Caco-2 (cell line): ENCODE measurements around the gene HUWE1. TPM values are rescaled to one million over a fixed set of nuclear protein-coding genes. Genes with fewer than 3 reads are reported as not detected.

Source experiments
- BruUV-seq: library from RNA; stranded (reverse); fragments of 400-500 nt; replicated peaks from 2 replicates; lab custom pipeline; 2021; lab: Mats Ljungman, UMichigan
- CTCF ChIA-PET: fragments of 300-600 bp; sonication (Branson Sonifier 250); formaldehyde crosslinking; loops from one replicate; lab custom pipeline; 2022; ENCODE audit warnings: antibody characterized with exemption; lab: Charles Lee
- POLR2A ChIA-PET: fragments of 300-600 bp; sonication (Branson Sonifier 250); formaldehyde crosslinking; loops from one replicate; lab custom pipeline; 2022; ENCODE audit warnings: antibody characterized with exemption; lab: Charles Lee
- DNase-seq, 2 experiments: peaks; one replicate each; pipeline versions ENCODE4 v3.0.0 to v3.0.0-alpha.2; 2020 to 2022
- H3K27me3 ChIP-seq: replicated peaks from 2 replicates; pipeline ENCODE4 v1.6.0; 2011; ENCODE audit warnings: low read length; ENCODE audit not compliant: control insufficient read depth, insufficient read depth
- H3K36me3 ChIP-seq: 2 replicates; pipeline ENCODE4 v1.5.1; 2011; ENCODE audit warnings: low read length; ENCODE audit not compliant: control insufficient read depth, insufficient read depth
- H3K4me1 ChIP-seq: fragments of 250-450 bp; sonication (Bioruptor Pico); 2 replicates; pipeline ENCODE4 v1.5.1; 2020; ENCODE audit warnings: mild to moderate bottlenecking
- H3K4me3 ChIP-seq: 2 replicates; pipeline ENCODE4 v1.5.1; 2011; ENCODE audit warnings: low read depth, mild to moderate bottlenecking, control low read depth, low read length
- H3K9me3 ChIP-seq: fragments of 250-450 bp; sonication (Bioruptor Pico); 2 replicates; pipeline ENCODE4 v1.5.1; 2020; ENCODE audit warnings: mild to moderate bottlenecking, moderate library complexity
- H3K27ac Mint-ChIP-seq: one replicate; pipeline ENCODE4 v1.8.0; 2022; ENCODE audit warnings: mixed read lengths; ENCODE audit not compliant: unreplicated experiment
- H3K27me3 Mint-ChIP-seq: one replicate; pipeline ENCODE4 v1.8.0; 2022; ENCODE audit warnings: mixed read lengths; ENCODE audit not compliant: insufficient read depth, unreplicated experiment
- H3K36me3 Mint-ChIP-seq: one replicate; pipeline ENCODE4 v1.8.0; 2022; ENCODE audit warnings: mild to moderate bottlenecking, mixed read lengths; ENCODE audit not compliant: insufficient read depth, unreplicated experiment
- H3K4me1 Mint-ChIP-seq: one replicate; pipeline ENCODE4 v1.8.0; 2022; ENCODE audit warnings: low read depth, mixed read lengths; ENCODE audit not compliant: unreplicated experiment
- H3K4me3 Mint-ChIP-seq: one replicate; pipeline ENCODE4 v1.8.0; 2022; ENCODE audit warnings: mild to moderate bottlenecking, moderate library complexity, mixed read lengths; ENCODE audit not compliant: unreplicated experiment
- H3K9me3 Mint-ChIP-seq: one replicate; pipeline ENCODE4 v1.8.0; 2022; ENCODE audit warnings: mixed read lengths; ENCODE audit not compliant: unreplicated experiment
- CTCF ChIP-seq, 2 experiments: fragments of 200-600 bp in 1 of 2; IDR thresholded peaks; 1 replicate in 1 of 2; 2 replicates in 1 of 2; pipeline versions ENCODE4 v1.5.1 to v1.8.0; 2011 to 2022; ENCODE audit warnings: antibody characterized with exemption in 1 of 2, control low read depth in 1 of 2, inconsistent platforms in 1 of 2, low read depth in 1 of 2, low read length in 1 of 2, mild to moderate bottlenecking in 1 of 2, moderate library complexity in 1 of 2; ENCODE audit not compliant: insufficient read depth in 1 of 2, severe bottlenecking in 1 of 2, unreplicated experiment in 1 of 2
- intact Hi-C: fragments of 100-400 bp; cut with micrococcal nuclease; formaldehyde crosslinking; loops from one replicate; pipeline ENCODE4 v1.10.0; 2022; ENCODE audit not compliant: unreplicated experiment
- total RNA-seq: library from RNA; stranded (reverse); gene quantifications from 2 replicates; pipeline ENCODE4 v1.2.3, GENCODE V29; 2022

Gene HUWE1
- total RNA-seq, 1 experiment from 2014 or later: 222 TPM

DNA sequence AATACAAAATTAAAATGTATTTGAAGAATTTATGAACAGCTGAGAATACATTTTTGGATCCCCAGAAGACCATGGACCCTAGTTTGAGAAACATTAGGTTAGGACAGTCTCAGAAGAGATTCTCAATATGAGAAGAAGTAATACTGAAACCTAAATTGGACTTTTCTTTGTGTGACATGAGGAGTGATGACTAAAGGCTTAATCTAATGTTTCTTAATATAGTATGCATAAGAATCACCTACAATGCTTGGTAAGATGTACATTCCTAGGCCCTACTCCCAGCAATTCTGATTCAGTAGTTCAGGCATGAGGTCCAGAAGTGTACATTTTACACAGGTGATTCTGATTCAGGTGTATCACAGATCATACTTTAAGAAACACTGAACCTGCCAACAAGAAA is 31.6 kb upstream of the HUWE1 start:
- no peak for TF ChIP-seq CTCF (IDR thresholded peaks at IDR 0.05; ENCODE audit: insufficient read depth in 1 of 2, low read depth in 1 of 2, low read length in 1 of 2, severe bottlenecking in 1 of 2, unreplicated experiment in 1 of 2)
- Mint-ChIP-seq H3K9me3 (no peaks in the 10 kb centered on the region), H3K27me3 (no peaks in the 10 kb centered on the region), H3K27ac (no peak overlapping the region), H3K36me3 (no peaks in the 10 kb centered on the region), H3K4me3 (no peak overlapping the region), H3K4me1 (peaks cover 8% of the 10 kb centered on the region)
- no peak for DNase-seq
- CTCF ChIA-PET: no interaction called here
- BruUV-seq: no TSS peak
- Histone ChIP-seq H3K36me3 (no peaks in the 10 kb centered on the region), H3K9me3 (no peaks in the 10 kb centered on the region), H3K27me3 (no peaks in the 10 kb centered on the region), H3K4me3 (no peak overlapping the region), H3K4me1 (peaks cover 4% of the 10 kb centered on the region; the same call in 1 of the 2 replicates)
- POLR2A ChIA-PET: no interaction called here
- intact Hi-C loops: no loop called here

DNA sequence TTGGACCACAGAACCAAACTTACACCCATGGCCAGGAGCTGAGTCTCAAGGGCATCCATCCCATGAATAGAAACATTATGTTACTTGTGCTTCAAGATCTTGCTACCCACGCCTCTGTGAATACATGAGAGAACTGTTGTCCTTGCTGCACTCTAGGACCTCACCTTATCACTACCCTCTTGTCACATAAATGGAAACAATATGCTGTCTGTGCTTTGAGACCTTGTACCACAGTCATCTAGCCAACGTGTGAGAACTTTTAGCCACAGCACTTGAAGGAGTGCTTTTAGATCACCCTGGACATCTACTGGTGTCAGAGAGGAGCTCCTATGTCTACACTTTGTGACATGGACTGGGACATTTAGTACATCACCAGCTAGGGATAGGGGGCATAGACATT is 30.7 kb upstream of the HUWE1 start:
- no peaks in the 10 kb centered on the region for H3K27me3 ChIP-seq
- Mint-ChIP-seq H3K27ac (no peak overlapping the region), H3K4me1 (peaks cover 8% of the 10 kb centered on the region), H3K4me3 (no peak overlapping the region), H3K9me3 (no peaks in the 10 kb centered on the region), H3K36me3 (no peaks in the 10 kb centered on the region), H3K27me3 (no peaks in the 10 kb centered on the region)
- H3K36me3 ChIP-seq: no peaks in the 10 kb centered on the region
- TF ChIP-seq CTCF (IDR thresholded peaks at IDR 0.05; ENCODE audit: insufficient read depth in 1 of 2, low read depth in 1 of 2, low read length in 1 of 2, severe bottlenecking in 1 of 2, unreplicated experiment in 1 of 2): no peak
- DNase-seq: no peak
- peaks cover 4% of the 10 kb centered on the region; the same call in 1 of the 2 replicates for H3K4me1 ChIP-seq
- no peak overlapping the region for H3K4me3 ChIP-seq
- no peaks in the 10 kb centered on the region for H3K9me3 ChIP-seq
- no TSS peak for BruUV-seq
- intact Hi-C loops: no loop called here
- ChIA-PET CTCF (no interaction called here), POLR2A (no interaction called here)

GRCh38 chrX:53716328-53717088 is 30.0 kb upstream of the HUWE1 start:
- no peaks in the 10 kb centered on the region for H3K9me3 ChIP-seq
- no peak overlapping the region for H3K4me3 Mint-ChIP-seq
- no peak for TF ChIP-seq CTCF (IDR thresholded peaks at IDR 0.05; ENCODE audit: insufficient read depth in 1 of 2, low read depth in 1 of 2, low read length in 1 of 2, severe bottlenecking in 1 of 2, unreplicated experiment in 1 of 2)
- no peaks in the 10 kb centered on the region for H3K27me3 Mint-ChIP-seq
- no TSS peak for BruUV-seq
- H3K4me1 Mint-ChIP-seq: peaks cover 8% of the 10 kb centered on the region
- no peaks in the 10 kb centered on the region for H3K36me3 Mint-ChIP-seq
- H3K9me3 Mint-ChIP-seq: no peaks in the 10 kb centered on the region
- no peaks in the 10 kb centered on the region for H3K27me3 ChIP-seq
- H3K36me3 ChIP-seq: no peaks in the 10 kb centered on the region
- H3K4me3 ChIP-seq: no peak overlapping the region
- intact Hi-C loops: no loop called here
- CTCF ChIA-PET: no interaction called here
- peaks cover 4% of the 10 kb centered on the region; the same call in 1 of the 2 replicates for H3K4me1 ChIP-seq
- no peak for DNase-seq
- POLR2A ChIA-PET: no interaction called here
- H3K27ac Mint-ChIP-seq: no peak overlapping the region
